Type B pancreatic cell (in vitro differentiated cells): Measurements from ENCODE around the gene CPNE2. TPM values are rescaled to one million over a fixed set of nuclear protein-coding genes. Genes with fewer than 3 reads are reported as not detected.

Source experiments
- DNase-seq: peaks from one replicate; pipeline ENCODE4 v3.0.0; 2021; ENCODE audit warnings: mixed read lengths; ENCODE audit not compliant: unreplicated experiment; ENCODE audit errors: extremely low spot score
- H3K27ac Mint-ChIP-seq: 2 replicates; pipeline ENCODE4 v1.8.0; 2021; ENCODE audit warnings: mild to moderate bottlenecking, mixed read lengths
- H3K27me3 Mint-ChIP-seq: 2 replicates; pipeline ENCODE4 v1.8.0; 2021; ENCODE audit warnings: mixed read lengths
- H3K36me3 Mint-ChIP-seq: 2 replicates; pipeline ENCODE4 v1.8.0; 2021; ENCODE audit warnings: mixed read lengths
- H3K4me1 Mint-ChIP-seq: one replicate; pipeline ENCODE4 v1.8.0; 2021; ENCODE audit warnings: mixed read lengths; ENCODE audit not compliant: unreplicated experiment
- H3K4me3 Mint-ChIP-seq: 2 replicates; pipeline ENCODE4 v1.8.0; 2021; ENCODE audit warnings: mild to moderate bottlenecking, mixed read lengths
- H3K9me3 Mint-ChIP-seq: 2 replicates; pipeline ENCODE4 v1.8.0; 2021; ENCODE audit warnings: mixed read lengths
- total RNA-seq: library from RNA; stranded (reverse); gene quantifications from 2 replicates; pipeline ENCODE4 v1.2.1, GENCODE V29; 2021; ENCODE audit warnings: low replicate concordance
- TF ChIP-seq, protein P1 (sequence below): fragments of 200-600 bp; sonication (generic); conservative IDR thresholded peaks from 2 replicates; pipeline ENCODE4 v1.5.0; 2021; ENCODE audit warnings: antibody characterized with exemption, mild to moderate bottlenecking

CPNE2 gene
- total RNA-seq, 1 donor from 2014 or later, result 28.8 TPM

DNA sequence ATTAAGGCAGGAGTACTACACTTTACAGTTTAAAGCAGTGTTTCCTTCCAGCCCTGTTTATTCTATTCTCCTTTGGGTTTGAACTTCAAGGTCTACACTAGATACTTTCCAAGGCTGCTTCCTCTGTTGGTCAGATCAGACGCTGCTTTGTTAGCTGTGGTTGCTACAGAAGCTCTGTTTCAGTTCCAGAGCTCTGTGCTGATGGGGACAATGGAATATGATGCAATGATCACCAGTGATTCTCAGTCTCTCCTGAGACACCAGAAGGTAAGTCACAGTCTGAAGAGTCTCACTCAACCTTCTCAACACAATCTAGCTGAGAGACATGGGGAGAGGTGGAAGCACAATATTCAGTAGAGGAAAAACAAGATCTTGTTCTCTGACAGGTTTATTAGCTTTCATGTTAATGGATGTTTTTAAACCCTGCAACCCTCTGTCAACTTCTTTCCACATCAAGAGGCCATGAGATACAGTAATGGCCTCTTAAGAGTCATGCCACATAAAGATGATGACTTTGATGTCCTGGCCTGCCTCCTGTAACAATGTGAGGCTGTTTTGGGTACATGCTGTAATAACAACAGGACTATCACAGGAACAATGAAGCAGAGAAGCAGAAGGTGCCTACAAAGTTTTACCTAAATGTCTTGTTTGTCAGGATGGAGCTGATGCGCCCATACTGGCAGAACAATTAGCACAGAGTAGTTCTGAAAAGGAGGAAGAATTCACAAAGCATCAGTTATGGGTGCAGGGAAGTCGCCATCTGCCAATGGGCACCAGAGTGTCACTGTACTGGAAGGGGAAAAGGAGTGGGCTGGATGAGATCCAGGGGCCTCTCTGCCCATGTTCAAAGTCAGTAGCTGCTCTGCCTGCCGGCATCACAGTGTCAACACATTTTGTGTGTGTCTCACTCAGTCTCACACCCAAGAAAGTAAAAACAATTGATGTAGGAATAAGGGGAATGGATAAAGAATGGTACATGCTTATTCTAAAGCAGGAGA, 60.0 kb downstream of the CPNE2 start:
- no peaks in the 10 kb centered on the region for H3K9me3 Mint-ChIP-seq
- H3K36me3 Mint-ChIP-seq, result peaks cover 39% of the 10 kb centered on the region
- TF ChIP-seq, protein P1, sequence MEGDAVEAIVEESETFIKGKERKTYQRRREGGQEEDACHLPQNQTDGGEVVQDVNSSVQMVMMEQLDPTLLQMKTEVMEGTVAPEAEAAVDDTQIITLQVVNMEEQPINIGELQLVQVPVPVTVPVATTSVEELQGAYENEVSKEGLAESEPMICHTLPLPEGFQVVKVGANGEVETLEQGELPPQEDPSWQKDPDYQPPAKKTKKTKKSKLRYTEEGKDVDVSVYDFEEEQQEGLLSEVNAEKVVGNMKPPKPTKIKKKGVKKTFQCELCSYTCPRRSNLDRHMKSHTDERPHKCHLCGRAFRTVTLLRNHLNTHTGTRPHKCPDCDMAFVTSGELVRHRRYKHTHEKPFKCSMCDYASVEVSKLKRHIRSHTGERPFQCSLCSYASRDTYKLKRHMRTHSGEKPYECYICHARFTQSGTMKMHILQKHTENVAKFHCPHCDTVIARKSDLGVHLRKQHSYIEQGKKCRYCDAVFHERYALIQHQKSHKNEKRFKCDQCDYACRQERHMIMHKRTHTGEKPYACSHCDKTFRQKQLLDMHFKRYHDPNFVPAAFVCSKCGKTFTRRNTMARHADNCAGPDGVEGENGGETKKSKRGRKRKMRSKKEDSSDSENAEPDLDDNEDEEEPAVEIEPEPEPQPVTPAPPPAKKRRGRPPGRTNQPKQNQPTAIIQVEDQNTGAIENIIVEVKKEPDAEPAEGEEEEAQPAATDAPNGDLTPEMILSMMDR, result no peak
- H3K4me1 Mint-ChIP-seq, result peaks cover 14% of the 10 kb centered on the region
- no peak for DNase-seq
- H3K27ac Mint-ChIP-seq, result no peak overlapping the region
- no peaks in the 10 kb centered on the region for H3K27me3 Mint-ChIP-seq
- H3K4me3 Mint-ChIP-seq, result no peak overlapping the region

DNA sequence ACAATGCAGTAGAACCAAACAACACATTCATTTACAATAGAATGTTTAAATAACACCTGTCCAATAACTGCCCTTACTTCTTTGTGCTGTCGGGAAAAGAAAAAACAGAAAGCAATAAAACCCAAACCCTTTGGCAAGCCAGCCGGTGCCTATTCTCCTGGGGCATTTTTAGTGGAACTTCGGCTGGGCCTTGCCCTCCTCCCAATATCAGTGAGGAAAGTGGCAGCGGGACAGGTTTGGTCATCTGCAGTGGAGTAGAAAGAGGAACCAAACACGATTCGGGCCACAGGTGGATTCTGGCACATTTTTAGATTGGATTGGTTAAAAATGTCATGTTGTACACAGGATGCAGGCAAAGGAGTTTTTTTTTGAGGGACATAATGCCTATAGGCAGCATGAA, 61.5 kb downstream of the CPNE2 start:
- DNase-seq, result no peak
- Mint-ChIP-seq H3K9me3 (no peaks in the 10 kb centered on the region), H3K27me3 (no peaks in the 10 kb centered on the region), H3K4me3 (no peak overlapping the region), H3K36me3 (peaks cover 47% of the 10 kb centered on the region), H3K4me1 (no peaks in the 10 kb centered on the region), H3K27ac (no peak overlapping the region)
- TF ChIP-seq, protein P1, result no peak

DNA sequence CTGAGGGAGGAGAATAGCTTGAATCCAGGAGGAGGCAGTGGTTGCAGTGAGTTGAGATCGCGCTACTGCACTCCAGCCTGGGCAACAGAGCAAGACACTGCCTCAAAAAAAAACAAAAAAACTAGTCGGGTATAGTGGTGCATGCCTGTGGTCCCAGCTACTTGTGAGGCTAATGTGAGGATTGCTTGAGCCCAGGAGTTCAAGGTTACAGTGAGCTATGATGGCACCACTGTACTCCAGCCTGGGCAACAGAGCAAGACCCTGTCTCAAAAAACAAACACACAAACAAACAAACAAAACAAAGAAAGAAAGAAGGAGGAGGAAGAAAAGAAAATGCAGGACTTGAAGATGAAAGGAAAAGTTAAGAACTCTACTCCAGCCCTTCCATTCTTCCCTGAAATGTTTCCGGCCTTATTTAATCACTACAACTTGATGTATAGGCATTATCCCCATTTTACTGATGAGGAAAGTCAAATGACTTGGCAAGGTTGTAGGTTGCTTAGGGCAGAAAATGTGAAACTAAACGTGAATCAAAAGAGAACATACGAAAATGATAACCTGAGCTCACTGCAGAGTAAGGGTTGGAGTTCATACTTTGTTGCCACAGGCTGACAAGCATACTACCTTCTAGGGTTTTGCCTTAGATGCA, 63.4 kb downstream of the CPNE2 start:
- no peaks in the 10 kb centered on the region for H3K27me3 Mint-ChIP-seq
- no peaks in the 10 kb centered on the region for H3K9me3 Mint-ChIP-seq
- no peak for DNase-seq
- no peak overlapping the region for H3K4me3 Mint-ChIP-seq
- peaks cover 61% of the 10 kb centered on the region for H3K36me3 Mint-ChIP-seq
- no peak overlapping the region for H3K27ac Mint-ChIP-seq
- TF ChIP-seq, protein P1, result no peak
- H3K4me1 Mint-ChIP-seq, result no peaks in the 10 kb centered on the region

DNA sequence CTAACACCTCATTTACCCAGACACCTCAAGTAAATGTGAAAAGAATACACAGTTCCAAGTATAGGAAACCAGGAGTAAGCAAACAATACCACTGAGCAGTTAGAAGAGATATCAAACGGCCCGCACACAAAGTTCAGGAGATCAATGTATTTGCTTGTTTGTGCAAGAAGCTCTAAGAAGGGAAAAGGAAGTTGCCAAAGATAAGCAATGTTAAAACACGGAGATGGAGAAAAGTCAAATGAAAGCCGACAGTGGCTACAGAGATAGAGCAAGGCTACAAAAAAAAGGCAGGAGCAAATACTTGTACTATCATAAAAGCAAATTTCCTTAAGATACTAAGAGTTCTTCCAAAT, 63.9 kb downstream of the CPNE2 start:
- no peak overlapping the region for H3K27ac Mint-ChIP-seq
- H3K36me3 Mint-ChIP-seq, result peaks cover 61% of the 10 kb centered on the region
- DNase-seq, result no peak
- TF ChIP-seq, protein P1, result no peak
- no peaks in the 10 kb centered on the region for H3K27me3 Mint-ChIP-seq
- no peak overlapping the region for H3K4me3 Mint-ChIP-seq
- H3K4me1 Mint-ChIP-seq, result no peaks in the 10 kb centered on the region
- H3K9me3 Mint-ChIP-seq, result no peaks in the 10 kb centered on the region

DNA sequence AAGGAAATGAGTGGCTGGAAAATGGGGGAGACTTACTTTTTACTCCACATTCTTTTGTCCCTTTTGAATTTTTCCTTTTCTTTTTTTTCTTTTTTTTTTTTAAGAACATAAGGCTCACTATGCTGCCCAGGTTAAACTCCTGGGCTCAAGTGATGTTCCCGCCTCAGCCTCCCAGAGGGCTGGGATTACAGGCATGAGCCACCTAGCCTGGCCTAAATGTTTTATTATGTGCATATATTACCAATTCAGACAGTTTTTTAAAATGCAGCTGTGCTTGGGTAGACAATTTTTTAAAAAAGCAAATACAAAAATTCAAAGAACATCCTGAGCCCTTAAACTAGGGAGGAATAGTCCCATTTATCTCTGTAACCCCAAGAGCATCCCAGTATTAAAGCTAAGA, 65.2 kb downstream of the CPNE2 start:
- TF ChIP-seq, protein P1, result no peak
- H3K4me3 Mint-ChIP-seq, result no peak overlapping the region
- H3K4me1 Mint-ChIP-seq, result no peaks in the 10 kb centered on the region
- H3K27ac Mint-ChIP-seq, result no peak overlapping the region
- no peaks in the 10 kb centered on the region for H3K9me3 Mint-ChIP-seq
- no peaks in the 10 kb centered on the region for H3K27me3 Mint-ChIP-seq
- DNase-seq, result no peak
- H3K36me3 Mint-ChIP-seq, result peaks cover 56% of the 10 kb centered on the region
